ENCODE results near the gene RPL13. TPM values are rescaled to one million over a fixed set of nuclear protein-coding genes. Genes with fewer than 3 reads are reported as not detected.

Gene RPL13
- total and polyA plus RNA-seq, 10 of the 15 experiments (the other 5 are each of a cell fraction or from before 2014, with no cell fraction given) = 386 to 9,428 (median 2,486) TPM

- TF ChIP-seq ZBTB4 (CRISPR knock-in tag; IDR thresholded peaks at IDR 0.05) = no peak
- peak; percentile 84 for TF ChIP-seq USF1 (IDR thresholded peaks at IDR 0.05; ENCODE audit: borderline replicate concordance, extremely low read length, insufficient read depth, low read depth, low read length)
- no peak for TF ChIP-seq EED (IDR thresholded peaks at IDR 0.05; ENCODE audit: low read depth)
- TF ChIP-seq RAD21 (IDR thresholded peaks at IDR 0.05; ENCODE audit: insufficient read depth, low read depth, low read length) = no peak
- no peak for TF ChIP-seq RFX5 (IDR thresholded peaks at IDR 0.05; ENCODE audit: low read depth, low read length)
- TF ChIP-seq YBX1 (IDR thresholded peaks at IDR 0.05) = no peak
- TF ChIP-seq IKZF1 (conservative IDR thresholded peaks at IDR 0.05) = peak; percentile 54
- no peak for TF ChIP-seq BRCA1 (IDR thresholded peaks at IDR 0.05; ENCODE audit: low read depth, low read length)
- TF ChIP-seq ETV6 (conservative IDR thresholded peaks at IDR 0.05 in 1 of 2, IDR thresholded peaks at IDR 0.05 in 1 of 2; ENCODE audit: borderline replicate concordance in 1 of 2, low read depth in 1 of 2) = no peak
- TF ChIP-seq, protein P1, sequence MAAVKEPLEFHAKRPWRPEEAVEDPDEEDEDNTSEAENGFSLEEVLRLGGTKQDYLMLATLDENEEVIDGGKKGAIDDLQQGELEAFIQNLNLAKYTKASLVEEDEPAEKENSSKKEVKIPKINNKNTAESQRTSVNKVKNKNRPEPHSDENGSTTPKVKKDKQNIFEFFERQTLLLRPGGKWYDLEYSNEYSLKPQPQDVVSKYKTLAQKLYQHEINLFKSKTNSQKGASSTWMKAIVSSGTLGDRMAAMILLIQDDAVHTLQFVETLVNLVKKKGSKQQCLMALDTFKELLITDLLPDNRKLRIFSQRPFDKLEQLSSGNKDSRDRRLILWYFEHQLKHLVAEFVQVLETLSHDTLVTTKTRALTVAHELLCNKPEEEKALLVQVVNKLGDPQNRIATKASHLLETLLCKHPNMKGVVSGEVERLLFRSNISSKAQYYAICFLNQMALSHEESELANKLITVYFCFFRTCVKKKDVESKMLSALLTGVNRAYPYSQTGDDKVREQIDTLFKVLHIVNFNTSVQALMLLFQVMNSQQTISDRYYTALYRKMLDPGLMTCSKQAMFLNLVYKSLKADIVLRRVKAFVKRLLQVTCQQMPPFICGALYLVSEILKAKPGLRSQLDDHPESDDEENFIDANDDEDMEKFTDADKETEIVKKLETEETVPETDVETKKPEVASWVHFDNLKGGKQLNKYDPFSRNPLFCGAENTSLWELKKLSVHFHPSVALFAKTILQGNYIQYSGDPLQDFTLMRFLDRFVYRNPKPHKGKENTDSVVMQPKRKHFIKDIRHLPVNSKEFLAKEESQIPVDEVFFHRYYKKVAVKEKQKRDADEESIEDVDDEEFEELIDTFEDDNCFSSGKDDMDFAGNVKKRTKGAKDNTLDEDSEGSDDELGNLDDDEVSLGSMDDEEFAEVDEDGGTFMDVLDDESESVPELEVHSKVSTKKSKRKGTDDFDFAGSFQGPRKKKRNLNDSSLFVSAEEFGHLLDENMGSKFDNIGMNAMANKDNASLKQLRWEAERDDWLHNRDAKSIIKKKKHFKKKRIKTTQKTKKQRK (IDR thresholded peaks at IDR 0.05; ENCODE audit: low read depth, low read length) = no peak
- no peak; the same call in 1 of the 2 replicates for TF ChIP-seq ZBTB11 (CRISPR knock-in tag; IDR thresholded peaks at IDR 0.05)
- TF ChIP-seq SREBF1 (IDR thresholded peaks at IDR 0.05; ENCODE audit: low read length) = no peak
- no peak for TF ChIP-seq IRF5 (IDR thresholded peaks at IDR 0.05; ENCODE audit: borderline replicate concordance)
- TF ChIP-seq POU2F2 (IDR thresholded peaks at IDR 0.05; ENCODE audit: borderline replicate concordance, low read depth, low read length) = no peak
Observed at GRCh38 chr16:89565506-89566372, 5.3 kb downstream of the RPL13 start (continued).
